Activated CD4-positive, alpha-beta T cell treated with anti-CD3 and anti-CD28 coated beads, Interleukin-2, amount 50 U/mL, for 4 hours (primary cell): Measurements from ENCODE around the gene CNR2.
"Not testable (repeated sequence)": the region's sequence is repeated elsewhere in the genome, so short reads cannot be mapped to it uniquely, and the experiment has no call there.

ENCODE experiments used
- DNase-seq, 2 experiments: peaks; one replicate each; pipeline ENCODE4 v3.0.0-alpha.2; 2020

The CNR2 gene

GRCh38 chr1:23882746-23883145, 30.4 kb downstream of the CNR2 start:
- no peak for DNase-seq

GRCh38 chr1:23879809-23880208, 33.4 kb downstream of the CNR2 start:
- no peak for DNase-seq

- no peak for DNase-seq
Observed at GRCh38 chr1:23878668-23879067, 34.5 kb downstream of the CNR2 start.

GRCh38 chr1:23875382-23875781, 37.8 kb downstream of the CNR2 start:
- no peak for DNase-seq

- DNase-seq = no peak
Observed at GRCh38 chr1:23872421-23872820, 40.7 kb downstream of the CNR2 start.

GRCh38 chr1:23869051-23869450, 44.1 kb downstream of the CNR2 start:
- DNase-seq = no peak

- no peak for DNase-seq
Observed at GRCh38 chr1:23868557-23869016, 44.6 kb downstream of the CNR2 start.

GRCh38 chr1:23867895-23868556, 45.1 kb downstream of the CNR2 start, which contains the start of gene FUCA1:
Gene FUCA1, minus strand, starts transcription at chr1:23868290. Its CDS starts 4 bp downstream, at chr1:23868286.
- peak; percentile 94 to 96 for DNase-seq

GRCh38 chr1:23867542-23867894, 45.6 kb downstream of the CNR2 start:
- no peak for DNase-seq

- DNase-seq = no peak
Observed at GRCh38 chr1:23865543-23865930, 47.6 kb downstream of the CNR2 start.

GRCh38 chr1:23864801-23865542, 48.2 kb downstream of the CNR2 start:
- DNase-seq = no peak

GRCh38 chr1:23862640-23863039, 50.5 kb downstream of the CNR2 start:
- DNase-seq = no peak

GRCh38 chr1:23854568-23854967, 58.6 kb downstream of the CNR2 start:
- no peak for DNase-seq

- not testable (repeated sequence) for DNase-seq
Observed at GRCh38 chr1:23853124-23853523, 60.0 kb downstream of the CNR2 start.

- not testable (repeated sequence) for DNase-seq
Observed at GRCh38 chr1:23851406-23851805, 61.8 kb downstream of the CNR2 start.

GRCh38 chr1:23848673-23849616, 64.2 kb downstream of the CNR2 start:
- DNase-seq = no peak

- not testable (repeated sequence) for DNase-seq
Observed at GRCh38 chr1:23847482-23848095, 65.6 kb downstream of the CNR2 start.

- DNase-seq = no peak
Observed at GRCh38 chr1:23845163-23845562, 68.0 kb downstream of the CNR2 start.

GRCh38 chr1:23843644-23844043, 69.5 kb downstream of the CNR2 start:
- DNase-seq = no peak

GRCh38 chr1:23838401-23838866, 74.7 kb downstream of the CNR2 start:
- DNase-seq = peak; percentile 67

- DNase-seq = no peak
Observed at GRCh38 chr1:23837908-23838307, 75.3 kb downstream of the CNR2 start.

GRCh38 chr1:23836037-23836436, 77.1 kb downstream of the CNR2 start:
- no peak for DNase-seq

GRCh38 chr1:23834156-23834555, 79.0 kb downstream of the CNR2 start:
- DNase-seq = not testable (repeated sequence)
